Hematopoietic multipotent progenitor cell treated with erythropoietin and hydrocortisone succinate and interleukin-3 and kit ligand, for 17 days (in vitro differentiated cells): ENCODE data around the gene UNC5CL.

Source experiments
- DNase-seq: peaks from one replicate; pipeline ENCODE4 v3.0.0-alpha.2; 2015; ENCODE audit warnings: low spot score

UNC5CL gene

DNA sequence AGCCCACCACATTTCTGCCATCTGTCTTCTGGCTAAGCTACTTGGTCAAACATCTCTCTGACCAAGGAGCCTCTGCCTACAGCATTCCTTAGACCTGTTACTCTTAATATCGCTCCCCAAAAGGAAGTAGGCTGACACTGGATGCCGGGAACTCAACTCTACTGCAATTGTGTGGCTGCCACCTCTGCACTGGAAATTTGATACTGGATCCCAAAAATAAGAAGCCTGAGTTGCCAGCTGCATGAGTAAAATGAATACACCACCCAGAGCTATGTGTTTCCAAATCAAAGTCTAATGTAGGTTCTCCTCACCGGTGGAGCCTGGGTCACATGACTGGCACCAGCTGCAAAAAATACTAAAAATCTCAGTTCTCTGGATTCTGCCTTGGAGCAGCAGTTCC is 36.9 kb downstream of the UNC5CL start:
- no peak for DNase-seq

DNA sequence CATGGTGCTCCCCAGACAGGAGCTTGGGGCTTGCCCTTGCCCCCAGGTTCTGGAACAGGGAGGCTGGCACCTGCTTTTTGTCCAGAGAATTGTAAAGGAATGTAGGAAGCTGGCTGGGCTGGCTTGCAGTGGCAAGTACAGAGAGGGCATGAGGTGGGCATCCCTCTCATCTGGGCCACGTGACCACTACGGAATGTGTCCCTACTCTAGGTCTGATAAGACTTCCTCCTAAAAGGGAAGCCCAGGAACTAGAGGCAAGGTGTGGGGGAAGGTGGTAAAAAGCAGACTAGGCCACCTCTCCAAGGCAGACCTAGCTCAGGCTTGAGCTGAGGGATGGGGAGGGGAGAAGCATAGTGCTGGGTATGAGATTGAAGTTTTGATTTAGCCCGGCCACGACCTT is 38.8 kb downstream of the UNC5CL start:
- DNase-seq: no peak

DNA sequence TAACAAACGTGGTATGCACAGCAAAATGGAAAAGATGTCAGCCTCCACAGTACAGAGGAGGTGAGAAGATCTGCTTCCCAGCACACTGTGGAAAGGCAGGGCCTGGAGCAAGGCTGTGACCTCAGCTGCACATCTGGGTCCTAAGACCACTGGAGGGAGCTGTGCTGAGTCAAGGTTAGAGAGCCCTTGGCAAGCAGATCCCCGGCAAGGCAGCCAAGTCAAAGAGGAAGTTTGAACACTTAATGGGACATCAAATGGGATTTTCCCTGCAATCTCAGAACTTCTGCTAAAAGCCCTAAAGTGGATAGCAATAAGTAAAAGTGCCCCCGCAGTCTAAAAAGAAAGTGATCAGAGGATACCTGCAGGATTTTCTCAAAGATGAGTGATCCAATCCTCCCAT is 39.5 kb downstream of the UNC5CL start:
- DNase-seq: peak; percentile 43

DNA sequence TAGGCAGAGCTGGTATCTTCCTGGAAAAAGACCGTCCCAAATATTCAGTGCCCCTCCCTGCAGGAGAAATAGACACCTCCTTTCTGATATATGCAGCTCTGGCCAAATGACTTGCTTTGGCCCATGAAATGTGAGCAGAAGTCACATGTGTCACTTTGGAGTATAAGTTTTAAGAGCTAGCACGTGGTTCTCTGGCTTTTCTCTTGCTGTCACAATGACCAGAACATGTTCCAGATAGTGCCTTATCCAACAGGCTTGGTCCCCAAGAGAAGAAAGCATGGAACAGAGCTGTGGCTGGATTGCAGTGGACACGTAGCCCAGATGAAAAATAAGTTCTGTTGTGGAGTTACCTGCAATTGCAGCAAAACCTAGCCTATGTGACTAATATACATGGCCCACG is 40.4 kb downstream of the UNC5CL start:
- DNase-seq: no peak

GRCh38 chr6:40997234-40997957 is 41.6 kb downstream of the UNC5CL start:
- DNase-seq: no peak

GRCh38 chr6:40996591-40997233 is 42.3 kb downstream of the UNC5CL start:
- no peak for DNase-seq

GRCh38 chr6:40992746-40993145 is 46.3 kb downstream of the UNC5CL start:
- no peak for DNase-seq

GRCh38 chr6:40990301-40990700 is 48.7 kb downstream of the UNC5CL start:
- no peak for DNase-seq

GRCh38 chr6:40989204-40990169 is 49.5 kb downstream of the UNC5CL start:
- DNase-seq: no peak

DNA sequence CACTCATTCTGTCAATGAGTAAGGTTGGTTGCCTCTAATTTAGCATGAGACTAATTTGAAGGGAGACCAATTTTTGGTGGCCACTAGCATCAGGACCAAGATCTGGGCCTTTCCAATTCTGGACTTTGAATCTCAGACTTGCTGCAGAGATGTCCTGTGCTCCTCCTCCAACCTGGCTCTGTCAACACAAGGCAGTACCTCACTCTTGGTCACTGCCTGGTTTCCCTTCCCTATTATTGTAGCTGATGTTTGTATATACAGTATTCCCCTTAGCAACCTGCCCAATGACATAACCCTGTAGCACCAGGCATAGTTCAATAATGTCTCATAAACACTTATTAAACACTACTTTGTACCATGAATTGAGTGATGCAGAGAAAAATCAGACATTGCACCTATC is 50.4 kb downstream of the UNC5CL start:
- DNase-seq: no peak

DNA sequence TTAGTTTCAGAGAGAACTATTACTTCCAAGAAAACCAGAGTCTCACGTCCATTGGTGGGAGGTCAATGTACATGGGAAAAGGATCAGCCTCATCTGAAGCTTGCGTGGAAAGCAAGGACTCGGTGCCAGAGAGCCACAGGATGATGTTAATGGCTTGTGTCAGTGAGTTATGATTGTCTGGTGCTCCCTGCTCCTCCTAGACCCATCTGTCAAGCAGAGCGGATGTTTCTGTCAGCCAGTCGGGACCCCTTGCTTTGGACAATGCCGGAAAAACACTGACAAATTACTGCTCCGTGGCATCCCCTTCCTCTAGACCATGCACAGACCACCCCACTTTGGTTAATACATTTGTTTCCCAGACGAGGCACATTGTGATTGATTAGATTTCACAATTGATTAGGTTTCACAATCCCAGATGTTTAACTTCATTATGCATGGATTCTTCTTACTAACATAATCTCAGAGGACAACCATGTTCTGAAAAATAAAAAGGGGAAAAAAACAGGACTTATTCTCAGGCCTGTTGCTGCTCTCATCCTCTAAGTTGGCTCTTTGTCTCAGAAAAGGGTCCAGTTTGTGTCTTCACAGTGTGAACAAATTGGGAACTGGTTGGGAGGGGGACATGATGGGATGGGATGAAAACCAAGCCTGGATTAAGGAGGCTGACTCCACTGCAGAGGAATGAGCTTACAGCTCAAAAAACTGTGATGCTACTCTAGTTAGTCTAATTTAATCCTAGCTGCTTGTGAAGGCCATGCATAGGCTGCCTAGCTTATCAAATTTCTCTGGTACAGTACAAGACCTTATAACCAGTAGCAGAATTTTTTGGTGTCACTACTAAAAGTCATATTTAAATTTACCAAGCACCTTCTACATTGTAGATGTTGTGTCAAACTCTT is 51.9 kb downstream of the UNC5CL start:
- no peak for DNase-seq

- DNase-seq: no peak
Measured at GRCh38 chr6:40986364-40986763, 52.7 kb downstream of the UNC5CL start.

DNA sequence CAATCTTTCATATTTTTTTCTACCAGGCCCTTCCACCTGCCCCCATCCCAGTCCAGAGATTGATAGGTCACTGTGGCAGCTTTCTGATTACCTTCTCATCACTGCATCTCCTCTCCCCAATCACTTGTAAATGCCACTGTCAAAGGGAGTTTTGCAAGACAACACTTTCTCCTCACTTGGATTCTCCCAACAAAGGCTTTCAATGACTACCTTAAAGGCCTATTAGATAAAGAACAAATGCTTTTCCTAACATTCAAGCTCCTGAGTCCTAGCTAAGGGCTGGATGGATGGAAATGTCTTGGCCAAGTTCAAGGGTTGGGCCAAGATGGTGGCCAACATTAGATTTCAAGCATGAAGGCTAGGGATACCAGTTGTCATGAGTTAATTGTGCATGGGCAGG is 55.3 kb downstream of the UNC5CL start:
- no peak for DNase-seq

GRCh38 chr6:40982917-40983316 is 56.1 kb downstream of the UNC5CL start:
- DNase-seq: no peak

DNA sequence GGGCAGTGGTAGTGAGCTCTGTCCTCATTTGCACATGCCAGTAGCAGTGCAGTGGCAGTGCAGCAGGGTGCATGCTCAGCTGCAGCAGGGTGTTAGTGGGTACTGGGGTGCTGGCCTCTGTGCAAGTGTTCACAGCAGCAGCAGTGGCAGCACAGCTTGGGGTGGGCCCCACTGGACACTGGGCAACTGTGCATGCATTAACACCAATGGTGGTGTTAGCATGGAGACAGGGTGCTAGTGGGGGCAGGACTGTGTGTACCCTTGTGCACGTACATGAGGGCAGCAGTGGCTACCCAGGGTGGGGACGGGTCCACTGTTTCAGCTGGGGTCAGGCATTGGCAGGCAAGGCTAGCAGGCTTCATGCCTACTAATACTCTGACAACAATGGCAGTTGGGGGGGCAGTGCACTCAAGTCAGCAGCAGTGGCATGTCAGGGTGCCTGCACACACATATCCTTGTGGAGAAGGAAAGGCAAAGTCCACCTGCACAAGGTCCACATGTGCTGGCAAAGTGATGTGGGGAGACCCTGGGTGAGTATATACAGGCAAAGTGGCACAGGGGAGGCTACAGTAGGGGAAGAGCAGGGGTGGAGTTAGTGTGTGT is 60.2 kb downstream of the UNC5CL start:
- no peak for DNase-seq

DNA sequence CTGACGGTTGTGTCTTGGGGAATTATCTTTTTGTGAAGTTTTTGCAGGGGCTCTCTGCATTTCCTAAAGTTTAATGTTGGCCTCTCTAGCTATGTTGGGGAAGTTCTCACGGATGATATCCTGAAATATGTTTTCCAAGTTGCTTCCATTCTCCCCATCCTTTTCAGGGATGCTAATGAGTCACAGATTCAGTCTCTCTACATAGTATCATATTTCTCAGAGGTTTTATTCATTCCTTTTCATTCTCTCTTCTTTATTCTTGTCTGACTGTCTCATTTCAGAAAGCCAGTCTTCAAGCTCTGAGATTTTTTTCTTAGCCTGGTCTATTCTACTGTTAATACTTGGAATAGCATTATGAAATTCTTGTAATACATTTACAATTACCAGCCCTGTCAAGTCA is 61.3 kb downstream of the UNC5CL start:
- DNase-seq: no peak

DNA sequence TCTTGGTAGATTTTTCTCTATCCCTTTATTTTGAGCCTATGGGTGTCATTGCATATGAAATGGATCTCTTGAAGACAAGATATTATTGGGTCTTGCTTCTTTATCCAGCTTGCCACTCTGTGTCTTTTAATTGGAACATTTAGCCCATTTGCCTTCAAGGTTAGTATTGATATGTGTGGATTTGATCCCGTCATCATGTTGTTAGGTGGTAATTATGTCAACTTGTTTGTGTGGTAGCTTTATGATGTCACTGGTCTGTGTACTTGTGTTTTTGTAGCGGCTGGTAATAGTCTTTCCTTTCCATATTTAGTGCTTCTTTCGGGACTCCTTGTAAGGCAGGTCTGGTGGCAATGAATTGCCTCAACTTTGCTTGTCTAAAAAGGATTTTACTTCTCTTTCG is 61.9 kb downstream of the UNC5CL start:
- no peak for DNase-seq
